NCI-H128 (cell line): ENCODE data around the gene MYBPC3.
A peak's percentile ranks its signal among the peaks of the same experiment; 100 is the strongest.

Experiments
- DNase-seq: peaks from one replicate; lab custom pipeline; 2025; ENCODE audit not compliant: unreplicated experiment; lab: John Stamatoyannopoulos, UW

Gene MYBPC3

DNA sequence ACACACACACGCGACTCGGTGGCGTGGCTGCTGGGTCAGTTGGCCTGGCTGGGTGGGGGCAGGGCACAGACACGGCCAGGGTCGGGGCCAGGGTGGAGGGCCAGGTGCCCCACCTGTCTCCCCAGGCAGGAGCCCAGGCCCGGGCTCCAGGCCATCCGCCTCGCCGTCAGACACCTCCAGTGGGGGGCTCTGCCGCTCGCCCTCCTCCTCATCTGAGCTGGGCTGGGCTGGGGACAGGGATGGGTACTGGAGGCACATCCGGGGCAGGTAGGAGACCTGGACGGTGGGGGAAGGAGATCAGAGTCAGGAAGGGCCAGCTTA, 6.2 kb upstream of the MYBPC3 start:
- DNase-seq: no peak

DNA sequence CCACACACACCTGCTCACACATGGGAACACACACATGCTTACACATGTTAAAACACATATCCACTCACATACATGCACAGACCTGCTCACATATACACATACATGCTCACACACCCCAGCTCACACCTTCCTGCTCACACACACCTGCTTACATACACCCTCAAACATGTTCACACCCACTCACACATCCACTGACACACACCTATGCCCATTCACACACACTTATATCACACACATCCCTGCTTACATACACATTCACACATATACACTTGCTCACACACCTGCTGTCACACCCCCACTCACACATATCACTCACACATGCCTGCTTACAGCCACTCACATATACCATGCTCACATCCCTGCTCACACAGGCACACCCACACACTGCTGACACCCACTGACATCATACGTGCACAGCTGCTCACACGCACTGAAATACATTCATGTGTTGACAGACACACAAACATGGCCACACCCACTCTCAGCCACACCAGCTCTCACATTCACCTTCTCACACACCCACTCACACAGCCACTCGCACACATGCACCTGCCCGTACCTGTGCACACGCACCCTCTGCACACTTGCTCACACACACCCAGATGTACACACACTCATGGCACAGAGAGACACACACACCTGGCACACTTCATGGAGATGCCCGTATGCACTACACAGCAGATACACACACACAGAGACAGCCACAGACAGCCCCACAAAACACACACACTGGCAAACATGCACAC, 5.7 kb upstream of the MYBPC3 start:
- no peak for DNase-seq

DNA sequence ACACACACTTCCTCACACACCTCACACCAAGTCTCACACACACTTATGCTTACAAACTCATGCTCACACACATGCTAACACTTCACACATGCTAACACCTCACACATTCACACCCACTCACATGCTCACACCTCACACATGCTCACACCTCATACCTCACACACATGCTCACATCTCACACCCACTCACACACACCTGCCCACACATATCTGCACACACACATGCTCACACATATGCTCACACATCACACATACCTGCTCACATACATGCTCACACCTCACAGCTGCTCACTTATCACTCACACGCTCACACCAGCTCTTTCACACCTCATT, 4.5 kb upstream of the MYBPC3 start:
- no peak for DNase-seq

DNA sequence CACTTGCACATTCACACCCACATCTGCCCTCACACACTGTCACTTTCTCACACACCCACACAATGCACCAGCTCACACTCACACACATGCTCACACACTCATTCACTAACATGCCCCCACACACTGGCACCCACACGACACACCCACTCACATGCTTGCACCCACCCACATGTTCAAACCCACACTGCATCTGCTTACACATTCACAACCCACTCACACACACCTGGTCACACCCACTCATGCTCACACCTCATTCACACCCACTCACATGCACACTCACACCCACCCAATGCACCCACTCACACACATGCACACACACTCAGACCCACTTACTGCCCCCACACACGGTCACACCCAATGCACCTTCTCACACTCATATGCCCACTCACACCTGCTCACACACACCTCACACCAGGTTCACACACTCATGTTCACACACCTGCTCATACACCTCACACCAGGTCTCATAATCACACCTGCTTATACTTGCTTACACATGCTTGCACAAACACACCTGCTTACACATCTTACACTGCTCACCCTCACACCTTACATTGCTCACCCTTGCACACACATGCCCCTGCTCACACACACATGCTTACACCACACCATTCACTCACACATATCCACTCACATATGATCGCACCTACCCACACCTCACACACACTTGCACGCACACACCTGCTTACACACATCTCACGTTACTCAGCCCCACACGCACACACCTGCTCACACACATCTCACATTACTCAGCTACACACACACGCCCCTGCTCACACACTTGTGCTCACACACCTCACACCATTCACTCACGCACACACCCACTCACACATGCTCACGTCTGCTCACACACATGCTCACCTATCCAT, 3.9 kb upstream of the MYBPC3 start:
- DNase-seq: no peak

DNA sequence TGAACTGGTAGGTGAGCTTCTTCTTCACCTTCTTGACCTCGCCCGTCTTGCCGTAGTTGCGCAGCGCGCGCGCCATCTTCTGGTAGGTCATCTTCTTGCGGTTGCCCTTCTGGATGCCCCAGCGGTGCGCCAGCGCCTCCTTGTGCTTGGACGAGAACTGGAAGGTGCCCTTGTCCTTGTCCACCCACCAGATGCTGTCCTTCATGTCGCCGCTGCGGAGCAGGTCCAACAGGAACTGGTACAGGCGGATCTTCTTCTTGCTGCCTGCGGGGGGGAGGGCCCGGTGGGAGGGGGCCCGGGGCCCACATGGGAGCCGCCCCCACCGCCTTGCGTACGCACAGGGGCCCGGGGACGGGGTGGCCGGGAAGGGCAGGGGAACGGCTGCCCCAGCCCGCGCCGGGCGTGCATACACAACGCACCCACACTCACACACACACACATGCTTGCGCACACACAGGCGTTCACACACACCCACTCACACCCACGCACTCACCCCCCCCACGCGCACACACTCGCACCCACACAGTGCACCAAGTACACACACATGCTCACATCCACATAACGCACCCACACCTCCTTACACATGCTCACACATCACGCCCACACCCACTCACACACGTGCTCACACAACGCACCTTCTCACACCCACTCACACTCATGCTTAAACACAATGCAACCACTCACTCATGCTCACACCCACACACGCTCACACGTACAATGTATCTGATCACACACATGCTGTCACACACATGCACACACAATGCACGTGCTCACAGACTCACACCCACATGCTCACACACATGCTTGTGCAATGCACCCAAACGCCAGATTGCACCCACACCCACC, 3.0 kb upstream of the MYBPC3 start:
- DNase-seq: peak; percentile 93

DNA sequence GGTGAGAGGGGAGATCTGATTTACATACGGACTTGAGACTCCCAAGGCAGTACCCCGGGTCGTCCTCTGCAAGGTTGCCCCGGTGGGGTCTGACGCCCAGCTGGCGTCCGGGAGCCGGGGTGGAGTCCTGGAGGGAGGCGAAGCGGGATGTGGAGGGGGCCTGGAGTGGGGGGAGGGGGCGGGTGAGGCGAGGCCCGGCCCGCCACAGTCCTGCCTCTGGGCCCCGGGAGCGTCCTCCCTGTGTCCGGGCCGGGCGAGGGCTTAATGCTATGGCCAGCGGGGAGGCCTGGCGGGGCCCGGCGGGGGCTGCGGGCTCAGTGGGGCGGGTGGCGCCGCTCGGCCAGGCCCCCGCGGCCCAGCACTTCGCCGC, 2.4 kb upstream of the MYBPC3 start:
- no peak for DNase-seq

DNA sequence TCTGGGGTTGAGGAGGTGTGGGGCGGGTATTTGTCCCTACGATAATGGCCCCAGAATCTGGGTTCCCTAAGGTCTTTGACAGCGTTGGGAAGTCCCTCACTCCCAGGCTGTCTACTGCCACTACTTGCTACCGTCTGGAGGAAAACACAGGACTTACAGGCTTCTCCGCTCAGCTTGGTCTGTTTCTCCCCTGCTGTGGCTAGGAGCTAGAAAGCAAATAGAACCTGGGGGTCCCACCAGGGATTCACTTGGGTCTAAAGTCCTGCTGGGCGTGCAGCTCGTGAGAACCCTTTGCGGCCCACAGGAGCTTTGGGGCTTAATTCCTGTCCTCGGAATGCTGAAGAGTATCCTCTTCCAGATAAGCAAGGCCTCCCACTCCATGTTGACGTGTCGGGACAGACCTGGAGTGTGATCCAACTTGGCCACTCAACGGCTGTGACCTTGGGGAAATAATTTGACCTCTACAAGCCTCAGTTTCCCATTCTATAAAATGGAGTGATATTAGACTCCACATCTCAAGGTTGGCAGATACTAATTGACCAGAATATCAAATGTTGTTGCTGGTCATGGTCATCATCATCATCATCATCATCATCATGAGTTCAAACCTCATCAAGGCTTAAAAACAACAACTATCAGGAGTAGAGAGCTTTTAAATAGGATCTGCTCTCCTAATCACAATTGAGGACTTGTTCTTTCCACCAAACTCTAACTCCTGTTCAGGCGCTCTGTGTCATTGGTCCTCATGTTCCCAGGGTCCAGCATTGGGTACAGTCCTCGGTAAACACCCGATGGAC, 1.7 kb upstream of the MYBPC3 start:
- DNase-seq: no peak

DNA sequence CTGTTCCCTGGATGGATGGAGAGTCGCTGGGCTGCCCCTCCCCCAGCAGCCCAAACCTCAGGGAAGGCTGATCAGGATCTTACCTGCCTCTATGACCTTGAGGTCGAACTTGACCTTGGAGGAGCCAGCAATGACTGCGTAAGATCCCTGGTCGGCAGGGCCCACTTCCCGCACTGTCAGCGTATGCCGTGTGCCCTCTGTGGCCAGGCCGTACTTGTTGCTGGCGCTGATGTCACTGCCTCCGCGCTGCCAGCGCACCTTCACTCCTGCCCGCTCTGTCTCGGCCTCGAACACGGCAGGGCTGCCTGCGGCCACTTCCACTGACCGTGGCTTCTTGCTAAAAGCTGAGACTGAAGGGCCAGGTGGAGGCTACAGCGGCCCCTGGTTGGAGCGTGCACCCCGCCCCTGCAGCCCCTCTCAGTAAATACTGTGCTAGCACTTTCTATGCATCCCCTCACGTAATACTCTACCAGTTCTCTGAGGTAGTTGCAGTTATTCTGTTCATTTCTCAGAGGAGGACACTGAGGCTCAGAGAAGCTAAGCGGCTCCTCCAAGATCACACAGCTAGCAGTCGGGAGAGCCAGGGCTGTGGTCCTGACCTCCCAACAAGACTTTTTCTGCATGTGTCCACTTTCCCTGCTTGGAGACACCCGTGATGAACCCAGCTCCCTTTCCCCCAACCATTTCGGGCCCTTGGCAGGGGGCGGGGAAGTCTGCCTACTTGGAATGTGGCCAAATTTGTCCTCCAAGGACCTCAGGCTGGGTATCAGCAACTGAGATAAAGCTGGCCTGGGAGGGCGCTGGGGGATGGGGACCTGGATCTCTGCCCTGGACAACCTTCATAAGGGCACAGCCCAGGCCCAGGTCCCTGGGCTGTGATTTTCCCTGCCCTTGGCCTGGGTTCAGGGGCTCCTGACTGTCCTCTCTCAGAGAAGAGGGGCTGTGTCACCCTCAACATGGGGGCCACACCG, 1.1 kb downstream of the MYBPC3 start:
- DNase-seq: no peak

DNA sequence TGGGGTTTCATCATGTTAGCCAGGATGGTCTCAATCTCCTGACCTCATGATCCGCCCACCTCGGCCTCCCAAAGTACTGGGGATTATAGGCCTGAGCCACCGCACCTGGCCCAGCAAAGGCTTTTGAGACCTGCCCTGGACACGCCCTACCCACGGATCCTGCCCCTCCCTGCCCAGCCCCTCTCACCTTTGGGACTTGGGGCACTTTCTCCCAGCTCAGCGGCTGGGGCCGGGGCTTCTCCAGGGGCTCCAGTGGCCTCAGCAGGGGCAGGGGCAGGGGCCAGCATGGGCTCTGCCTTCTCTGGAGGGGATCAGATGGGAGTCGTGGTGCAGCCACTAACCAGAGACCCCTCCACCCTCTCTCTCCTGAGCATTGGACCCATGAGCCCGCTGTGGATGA, 2.2 kb downstream of the MYBPC3 start:
- DNase-seq: no peak

DNA sequence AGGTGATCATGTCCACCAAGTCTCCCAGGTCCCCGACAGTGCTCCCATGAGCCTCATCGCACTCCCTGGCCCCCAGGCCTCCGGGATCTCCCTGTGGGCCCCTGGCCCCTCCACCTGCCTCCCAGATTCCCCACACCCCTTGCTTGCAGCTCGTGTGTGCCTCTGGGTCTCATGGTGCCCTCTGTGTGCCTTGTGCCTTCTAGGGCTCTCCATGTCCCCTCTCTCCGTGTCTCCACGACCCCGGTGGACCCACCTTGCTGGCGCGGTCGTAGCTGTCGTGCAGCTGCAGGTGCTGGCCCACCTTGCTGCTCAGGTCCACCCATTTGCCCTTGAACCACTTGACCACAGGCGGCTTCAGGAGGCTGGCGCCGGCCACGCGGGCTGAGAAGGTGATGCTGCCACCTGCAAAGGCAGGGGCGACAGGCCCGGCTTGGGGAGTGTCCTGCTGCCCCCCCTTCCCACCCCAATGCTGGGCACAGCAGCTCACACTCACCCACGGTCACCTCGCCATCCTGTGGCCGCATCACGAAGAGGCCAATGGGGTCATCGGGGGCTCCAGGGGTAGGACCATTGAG, 2.9 kb downstream of the MYBPC3 start:
- DNase-seq: no peak

DNA sequence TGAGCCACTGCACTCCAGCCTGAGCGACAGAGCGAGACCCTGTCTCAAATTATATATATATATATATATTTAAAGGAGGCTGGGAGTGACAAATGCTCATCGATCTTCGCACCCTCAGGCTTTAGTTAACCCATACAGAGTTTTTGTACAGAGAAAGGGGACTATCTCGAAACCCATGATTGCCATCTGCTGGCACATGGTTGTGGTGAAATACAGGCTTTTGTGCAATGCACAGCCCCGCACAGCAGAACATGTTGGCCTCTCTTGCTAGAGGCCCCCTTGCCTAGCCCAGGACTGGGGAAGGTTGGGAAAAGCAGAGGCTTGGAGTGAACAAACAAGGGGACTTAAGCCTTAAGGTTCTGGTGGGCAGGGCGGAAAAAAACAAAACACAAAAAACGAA, 3.6 kb downstream of the MYBPC3 start:
- DNase-seq: peak; percentile 13

DNA sequence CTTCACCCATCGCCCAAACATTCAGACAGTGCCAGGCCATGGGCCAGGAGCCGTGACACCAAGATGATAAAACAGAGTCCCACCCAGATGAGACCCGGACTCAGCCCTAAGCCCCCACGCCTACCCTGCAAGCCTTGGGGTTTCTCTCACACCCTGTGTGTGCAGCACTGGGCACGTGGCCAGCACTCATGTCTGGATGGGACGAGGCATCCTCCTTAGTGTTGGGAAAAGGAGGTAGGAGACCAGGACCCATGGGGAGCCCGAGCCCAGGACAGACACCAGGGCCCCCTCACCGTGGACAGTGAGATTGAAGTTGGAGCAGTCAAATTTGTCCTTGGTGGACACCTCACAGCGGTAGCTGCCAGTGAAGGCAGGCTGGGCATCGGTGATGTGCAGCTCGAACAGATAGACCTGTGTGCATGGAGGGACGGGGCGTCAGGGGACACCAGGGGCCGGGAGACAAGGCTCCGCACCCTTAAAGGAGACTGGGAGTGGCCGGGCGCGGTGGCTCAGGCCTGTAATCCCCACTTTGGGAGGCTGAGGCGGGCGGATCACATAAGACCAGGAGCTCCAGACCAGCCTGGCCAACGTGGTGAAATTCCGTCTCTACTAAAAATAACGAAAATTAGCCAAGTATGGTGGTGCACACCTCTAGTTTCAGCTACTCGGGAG, 4.2 kb downstream of the MYBPC3 start:
- no peak for DNase-seq

DNA sequence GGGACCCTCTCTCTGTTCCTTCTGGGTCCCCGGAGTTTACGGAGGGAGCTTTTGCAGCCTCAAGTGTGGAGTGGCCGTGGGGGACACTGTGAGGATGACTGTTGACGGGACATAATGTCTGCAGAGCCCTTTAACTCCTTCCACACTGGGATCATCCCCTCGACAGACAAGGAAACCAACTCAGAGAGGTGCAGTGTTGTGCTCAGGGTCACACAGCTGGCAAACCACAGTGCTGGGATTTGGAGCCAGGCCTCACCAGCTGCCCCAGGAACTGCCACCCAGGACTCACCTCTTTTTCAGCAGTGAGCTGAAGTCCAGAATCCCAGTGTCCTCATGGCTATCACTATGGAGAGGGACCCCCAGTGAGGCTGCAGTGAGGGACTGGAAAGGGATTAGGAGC, 5.4 kb downstream of the MYBPC3 start:
- no peak for DNase-seq

DNA sequence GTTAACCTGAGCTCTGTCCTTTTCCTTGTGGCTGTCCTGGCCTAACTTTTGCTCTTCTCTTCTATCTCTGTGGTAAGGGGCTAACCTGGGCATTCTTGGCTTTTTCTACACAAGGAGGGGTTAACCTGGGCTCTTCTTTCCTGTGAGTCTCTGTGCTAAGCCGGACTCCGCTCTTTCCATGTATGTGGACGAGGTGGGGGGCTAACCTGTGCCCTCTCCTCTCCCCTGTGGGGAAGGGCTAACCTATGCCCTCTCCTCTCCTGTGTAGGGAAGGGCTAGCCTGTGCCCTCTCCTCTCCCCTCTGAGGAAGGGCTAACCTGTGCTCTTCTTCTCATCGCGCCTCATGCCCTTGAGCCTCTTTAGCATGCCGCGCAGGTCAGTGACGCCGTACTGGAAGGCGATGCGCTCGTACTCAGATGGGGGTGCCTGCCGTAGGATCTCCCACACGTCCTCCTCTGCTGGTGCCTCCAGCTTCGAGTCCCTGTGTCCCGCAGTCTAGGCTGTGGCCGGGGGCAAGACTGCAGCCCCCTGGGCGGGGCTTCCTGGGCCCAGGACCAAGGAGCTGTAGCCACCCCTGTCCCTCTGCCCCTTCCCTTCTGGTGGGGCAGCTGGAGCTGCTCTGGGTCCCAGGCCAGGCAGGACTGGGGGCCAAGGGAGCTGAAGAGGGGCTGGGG, 6.5 kb downstream of the MYBPC3 start:
- no peak for DNase-seq

DNA sequence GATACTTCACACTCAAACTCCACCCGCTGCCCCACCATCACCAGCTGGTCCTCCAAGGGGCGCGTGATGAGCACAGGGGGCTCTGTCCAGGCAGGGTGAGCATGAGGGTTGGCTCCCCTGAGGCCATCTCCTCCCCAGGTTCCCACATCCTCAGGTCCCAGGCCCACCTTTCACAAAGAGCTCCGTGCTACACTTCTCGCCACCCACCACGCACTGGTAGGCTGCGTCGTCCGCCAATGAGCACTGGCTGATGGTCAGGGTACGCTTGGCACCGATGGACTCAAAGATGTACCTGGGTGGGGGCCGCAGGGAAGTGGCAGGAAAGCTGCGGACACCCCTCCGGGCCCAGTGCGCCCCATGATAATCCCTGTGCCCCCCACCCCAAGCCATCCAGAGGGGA, 9.6 kb downstream of the MYBPC3 start:
- DNase-seq: no peak

DNA sequence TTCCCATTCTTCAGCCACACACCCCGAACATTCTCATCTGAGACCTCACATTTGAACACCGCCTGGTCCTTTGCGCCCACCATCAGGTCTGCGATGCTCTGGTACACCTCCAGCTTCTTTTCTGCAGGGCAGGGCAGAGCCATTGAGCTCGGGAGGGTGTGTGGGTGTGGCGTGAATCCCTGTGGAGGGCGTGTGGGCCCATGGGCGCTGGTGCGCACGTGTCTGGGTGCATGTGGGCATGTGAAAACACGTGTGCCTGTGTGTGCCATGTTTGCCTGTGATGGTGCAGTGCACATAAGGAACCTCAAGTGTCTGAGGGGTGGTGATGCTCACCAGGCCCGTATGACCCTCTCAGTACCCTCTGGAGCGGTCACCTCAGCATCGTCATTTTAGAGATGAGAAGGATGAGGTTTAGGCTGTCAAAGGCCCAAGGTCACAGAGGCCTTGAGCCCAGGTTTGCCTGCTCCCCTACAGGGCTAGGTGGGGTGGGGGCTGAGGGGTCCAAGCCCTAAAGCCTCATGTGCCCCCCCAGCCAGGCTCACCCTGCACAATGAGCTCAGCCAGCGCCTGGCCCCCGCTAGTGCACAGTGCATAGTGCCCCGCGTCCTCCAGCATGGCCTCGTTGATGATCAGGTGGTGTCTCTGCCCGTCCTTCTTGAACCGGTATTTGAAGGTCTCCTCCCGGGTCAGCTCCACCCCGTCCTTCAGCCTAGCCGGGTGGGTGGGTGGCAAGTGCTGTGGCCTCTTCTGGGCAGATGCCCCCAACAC, 10.3 kb downstream of the MYBPC3 start:
- no peak for DNase-seq

DNA sequence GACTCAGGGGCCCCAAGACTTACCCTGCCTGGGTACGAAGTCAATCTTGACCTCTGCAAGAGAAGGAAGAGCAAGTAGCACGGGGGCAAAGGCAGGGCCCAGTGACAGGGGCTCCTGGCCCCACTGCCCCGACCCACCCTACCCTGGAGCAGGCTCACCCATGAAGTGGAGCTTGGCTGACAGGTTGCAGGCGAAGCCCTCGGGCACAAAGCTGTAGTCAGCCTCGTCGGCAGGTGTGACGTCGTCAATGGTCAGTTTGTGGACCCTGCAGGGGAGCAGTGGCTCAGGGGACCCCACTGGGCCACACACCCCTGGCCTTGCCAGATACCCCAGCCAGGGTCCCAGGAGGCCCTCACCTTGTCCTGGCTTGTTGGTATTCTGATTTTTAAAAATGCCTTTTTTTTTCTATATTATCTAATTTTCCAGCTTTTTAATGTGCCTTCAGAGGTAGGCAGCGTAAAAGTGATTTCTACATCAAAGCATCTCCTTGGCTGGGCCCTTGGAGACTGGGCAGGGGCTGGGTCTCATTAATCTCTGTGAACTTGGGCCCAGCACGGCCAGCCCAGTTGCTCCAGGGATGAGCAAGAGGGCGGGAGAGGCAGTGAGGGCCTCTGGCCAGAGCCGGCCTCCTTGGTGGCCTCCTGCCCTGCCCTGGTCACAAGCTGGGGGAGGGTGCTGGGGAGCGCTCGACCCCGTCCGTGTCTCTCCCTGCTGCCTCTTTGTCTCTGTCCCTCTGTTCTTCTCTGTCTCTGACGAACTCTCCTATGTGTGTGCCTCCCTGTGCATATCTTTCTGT, 11.3 kb downstream of the MYBPC3 start:
- no peak for DNase-seq
